ENCODE measurements around the gene SHANK3. TPM values are rescaled to one million over a fixed set of nuclear protein-coding genes. Genes with fewer than 3 reads are reported as not detected.
A peak's percentile ranks its signal among the peaks of the same experiment; 100 is the strongest.

SHANK3 gene
- total RNA-seq, 1 experiment from 2014 or later = 5.0 TPM

DNA sequence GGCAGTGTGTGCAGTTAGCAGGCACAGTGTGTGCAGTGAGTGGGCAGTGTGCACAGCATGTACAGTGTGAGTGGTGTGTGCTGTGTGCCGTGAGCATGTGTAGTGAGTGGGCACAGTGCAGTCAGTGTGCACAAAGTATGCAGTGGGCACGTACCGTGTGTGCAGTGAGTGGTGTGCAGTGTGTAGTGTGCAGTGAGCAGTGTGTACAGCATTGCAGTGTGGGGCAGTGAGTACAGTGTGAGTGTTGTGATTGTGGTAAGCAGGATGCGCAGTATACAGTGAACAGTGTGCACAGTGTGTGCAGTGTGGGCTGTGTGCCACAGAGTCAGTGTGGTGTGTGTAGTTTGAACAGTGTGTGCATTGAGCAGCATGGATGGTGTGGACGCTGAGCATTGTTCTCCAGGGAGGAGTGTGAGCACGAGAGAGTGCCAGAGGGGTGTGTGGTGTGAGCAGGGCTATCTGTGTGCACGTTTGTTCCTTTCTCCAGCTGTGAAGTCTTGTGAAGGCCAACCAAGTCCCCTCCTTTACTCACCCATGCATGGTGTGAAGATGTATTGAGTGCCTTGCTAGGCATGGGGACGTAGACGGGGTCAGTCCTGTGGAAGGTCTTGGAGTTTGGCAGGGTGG is 3.0 kb downstream of the SHANK3 start:
- in situ Hi-C loops (cut with HindIII; ENCODE audit: low sequenced_read_pairs) = no loop called here

DNA sequence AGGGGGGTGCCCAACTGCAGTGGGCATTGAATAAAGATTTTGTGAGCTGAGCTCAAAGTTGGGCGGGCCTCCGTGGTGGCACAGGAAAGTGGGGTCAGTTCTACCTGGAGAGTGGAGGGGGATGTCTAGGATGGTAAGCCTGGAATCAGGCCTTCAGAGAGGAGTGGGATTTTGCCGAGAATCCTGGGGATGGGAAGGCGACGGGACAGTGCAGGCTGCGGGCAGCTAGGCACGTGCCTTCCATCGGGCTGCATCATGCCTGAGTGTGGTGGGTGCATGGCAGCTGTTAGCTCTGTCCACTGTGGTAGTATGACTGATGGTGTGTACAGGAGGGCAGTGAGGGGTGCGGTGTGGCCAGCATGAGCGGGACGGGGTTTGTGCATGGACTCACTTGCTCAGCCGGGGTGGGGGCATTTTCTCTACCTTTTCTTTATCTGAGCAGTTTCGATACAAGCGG is 3.6 kb downstream of the SHANK3 start:
- DNase-seq (ENCODE audit: low spot score) = no peak
- in situ Hi-C loops (cut with HindIII; ENCODE audit: low sequenced_read_pairs) = no loop called here

More for the DNA sequence above, 3.0 kb downstream of the SHANK3 start:
- DNase-seq (ENCODE audit: low spot score) = no peak

DNA sequence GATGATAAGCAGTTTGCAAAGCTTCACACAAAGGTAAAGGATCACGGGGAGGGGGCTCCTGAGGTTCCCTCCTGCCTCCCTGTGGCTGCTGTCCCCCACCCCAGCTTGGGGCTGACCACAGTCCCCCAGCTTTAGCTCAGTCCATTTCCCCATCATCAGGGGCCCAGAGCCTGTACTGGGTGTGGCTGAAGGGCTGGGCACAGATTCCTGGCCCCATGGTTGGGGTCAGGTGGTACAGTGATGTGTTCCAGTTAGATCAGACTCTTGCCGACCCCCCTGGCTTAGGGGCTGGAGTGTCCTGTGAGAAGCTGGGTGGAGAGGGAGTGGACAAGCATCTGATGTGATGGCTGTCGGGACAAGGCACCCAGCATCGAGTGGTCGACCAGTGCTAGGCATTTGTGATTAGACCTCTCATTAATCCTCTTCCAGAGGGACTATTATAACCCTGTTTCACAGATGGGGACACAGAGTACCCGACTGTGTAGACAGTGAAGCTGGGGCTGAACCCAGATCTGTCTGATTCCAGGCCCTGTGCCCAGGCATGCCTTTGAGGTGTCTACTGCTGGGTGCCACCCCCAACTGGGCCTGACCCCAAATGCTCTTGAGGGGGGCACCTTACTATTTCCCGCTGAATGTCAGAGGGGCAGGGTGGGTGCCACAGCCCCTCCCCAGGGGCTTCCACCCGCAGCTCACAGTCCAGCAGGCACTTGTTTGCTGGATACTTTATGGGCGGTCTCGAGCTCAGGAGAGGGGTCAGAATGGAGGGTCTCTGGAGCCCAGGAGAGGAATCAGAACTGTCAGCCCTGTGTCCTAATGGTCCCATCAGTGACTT is 4.3 kb downstream of the SHANK3 start:
- in situ Hi-C loops (cut with HindIII; ENCODE audit: low sequenced_read_pairs) = no loop called here
- DNase-seq (ENCODE audit: low spot score) = no peak

DNA sequence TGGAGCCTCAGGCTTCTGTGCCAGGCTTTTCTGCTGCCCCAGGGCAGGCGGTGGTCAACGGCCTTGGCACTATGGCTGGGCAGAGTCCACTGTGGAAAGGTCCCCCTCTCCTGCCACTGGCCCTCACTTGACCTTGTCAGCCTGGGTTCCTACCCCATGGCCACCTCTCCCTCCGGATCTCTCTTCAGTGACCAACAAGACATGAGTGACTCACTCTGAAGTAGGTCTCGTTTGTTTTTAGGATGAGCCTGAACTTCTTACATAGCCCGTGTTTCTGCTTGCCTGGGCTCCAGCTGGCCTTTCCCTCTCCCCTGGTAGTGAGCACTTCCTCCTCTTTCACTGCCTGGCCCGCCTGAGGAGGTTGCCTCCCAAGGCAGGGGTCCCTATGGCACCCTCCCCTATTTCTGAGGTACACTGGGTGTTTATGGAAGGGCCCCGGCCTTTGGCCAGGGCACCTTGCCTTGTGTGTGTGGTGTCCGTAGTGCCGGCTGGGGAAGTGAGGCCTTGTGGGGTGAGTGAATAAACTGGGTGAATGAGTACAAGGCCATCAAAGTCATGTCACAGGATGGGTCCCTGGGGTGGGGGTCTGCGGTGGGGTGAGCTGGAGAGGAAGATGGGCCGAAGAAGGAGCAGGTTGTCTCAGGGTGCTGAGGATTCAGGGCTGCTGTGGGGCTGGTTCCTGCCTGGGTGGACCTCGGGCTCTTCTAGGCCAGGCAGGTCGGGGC is 5.0 kb downstream of the SHANK3 start:
- in situ Hi-C loops (cut with HindIII; ENCODE audit: low sequenced_read_pairs) = no loop called here
- no peak for DNase-seq (ENCODE audit: low spot score)

DNA sequence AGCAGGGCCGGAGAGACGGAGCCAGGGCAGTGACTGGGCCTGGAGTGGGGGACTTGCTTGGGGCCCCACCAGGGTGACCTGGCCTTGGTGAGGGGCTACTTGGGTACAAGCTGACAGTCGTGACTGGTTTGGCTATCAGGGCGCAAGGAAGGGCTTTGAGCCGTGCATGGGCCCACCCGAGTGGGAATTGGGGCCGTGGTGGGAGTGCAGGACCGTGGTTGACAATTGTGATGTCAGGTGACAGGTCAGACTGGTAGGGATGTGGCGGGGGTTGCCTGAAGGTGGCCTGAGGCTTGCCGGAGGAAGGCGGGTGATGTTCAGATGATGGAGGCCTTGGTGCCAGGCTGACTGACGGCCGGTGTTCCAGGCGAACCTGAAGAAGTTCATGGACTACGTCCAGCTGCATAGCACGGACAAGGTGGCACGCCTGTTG is 5.6 kb downstream of the SHANK3 start:
- in situ Hi-C loops (cut with HindIII; ENCODE audit: low sequenced_read_pairs) = no loop called here
- no peak for DNase-seq (ENCODE audit: low spot score)

DNA sequence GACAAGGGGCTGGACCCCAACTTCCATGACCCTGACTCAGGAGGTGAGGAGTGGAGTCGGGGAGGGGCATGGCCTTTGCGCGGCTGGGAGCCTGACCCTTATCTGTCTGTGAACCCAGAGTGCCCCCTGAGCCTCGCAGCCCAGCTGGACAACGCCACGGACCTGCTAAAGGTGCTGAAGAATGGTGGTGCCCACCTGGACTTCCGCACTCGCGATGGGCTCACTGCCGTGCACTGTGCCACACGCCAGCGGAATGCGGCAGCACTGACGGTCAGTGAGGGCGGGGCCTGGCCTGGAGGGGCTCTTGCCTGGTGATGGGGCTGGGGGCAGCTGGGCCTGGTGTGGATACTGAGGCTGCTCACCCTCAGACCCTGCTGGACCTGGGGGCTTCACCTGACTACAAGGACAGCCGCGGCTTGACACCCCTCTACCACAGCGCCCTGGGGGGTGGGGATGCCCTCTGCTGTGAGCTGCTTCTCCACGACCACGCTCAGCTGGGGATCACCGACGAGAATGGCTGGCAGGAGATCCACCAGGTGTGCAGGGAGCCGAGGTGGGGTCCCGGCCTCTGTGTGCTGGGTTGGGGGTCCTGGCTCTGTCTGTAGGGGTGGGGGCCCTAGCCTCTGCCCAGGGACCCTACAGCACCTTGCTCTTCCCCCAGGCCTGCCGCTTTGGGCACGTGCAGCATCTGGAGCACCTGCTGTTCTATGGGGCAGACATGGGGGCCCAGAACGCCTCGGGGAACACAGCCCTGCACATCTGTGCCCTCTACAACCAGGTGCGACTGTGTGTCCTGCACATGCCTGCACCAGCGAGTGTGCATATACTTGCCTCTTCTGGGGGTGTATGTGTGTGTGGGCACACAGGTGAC is 6.3 kb downstream of the SHANK3 start:
- in situ Hi-C loops (cut with HindIII; ENCODE audit: low sequenced_read_pairs) = no loop called here
- no peak for DNase-seq (ENCODE audit: low spot score)

DNA sequence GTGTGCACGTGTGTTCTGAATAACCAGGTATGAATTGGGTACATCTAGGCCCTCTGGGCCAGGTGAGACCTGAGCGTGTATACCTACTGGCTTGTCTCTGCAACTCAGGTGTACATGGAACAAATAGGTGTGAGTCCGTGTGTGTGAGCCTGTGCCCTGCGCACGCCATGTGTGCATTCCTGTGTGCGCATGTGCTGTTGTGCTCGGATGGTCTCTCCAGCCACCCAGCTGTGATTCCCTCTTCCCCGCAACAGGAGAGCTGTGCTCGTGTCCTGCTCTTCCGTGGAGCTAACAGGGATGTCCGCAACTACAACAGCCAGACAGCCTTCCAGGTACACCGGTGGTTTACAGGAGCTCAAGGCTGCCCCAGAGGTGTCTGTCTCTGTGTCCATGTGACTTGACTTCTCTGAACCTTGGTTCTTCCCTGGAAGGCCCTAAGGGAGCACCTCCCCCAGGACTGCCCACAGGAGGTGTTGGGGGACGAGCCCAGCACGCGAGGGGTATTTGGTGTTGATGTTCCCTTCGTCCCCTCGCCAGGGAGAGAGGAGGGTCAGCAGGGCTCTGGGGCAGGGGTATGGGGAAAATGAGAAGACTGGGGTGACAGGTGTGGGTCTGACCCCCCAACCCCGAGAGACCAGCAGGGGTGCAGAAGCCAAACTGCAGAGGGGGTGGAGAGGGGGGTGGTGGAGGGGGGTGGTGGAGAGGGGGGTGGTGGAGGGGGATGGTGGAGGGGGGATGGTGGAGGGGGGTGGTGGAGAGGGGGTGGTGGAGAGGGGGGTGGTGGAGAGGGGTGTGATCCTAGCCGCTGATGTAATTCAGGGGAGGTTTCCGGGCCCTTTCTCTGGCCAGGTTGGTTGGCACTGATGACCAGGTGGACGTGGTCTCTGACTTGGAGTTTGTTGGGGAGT is 10.7 kb downstream of the SHANK3 start:
- DNase-seq (ENCODE audit: low spot score) = no peak
- in situ Hi-C loops (cut with HindIII; ENCODE audit: low sequenced_read_pairs) = no loop called here

DNA sequence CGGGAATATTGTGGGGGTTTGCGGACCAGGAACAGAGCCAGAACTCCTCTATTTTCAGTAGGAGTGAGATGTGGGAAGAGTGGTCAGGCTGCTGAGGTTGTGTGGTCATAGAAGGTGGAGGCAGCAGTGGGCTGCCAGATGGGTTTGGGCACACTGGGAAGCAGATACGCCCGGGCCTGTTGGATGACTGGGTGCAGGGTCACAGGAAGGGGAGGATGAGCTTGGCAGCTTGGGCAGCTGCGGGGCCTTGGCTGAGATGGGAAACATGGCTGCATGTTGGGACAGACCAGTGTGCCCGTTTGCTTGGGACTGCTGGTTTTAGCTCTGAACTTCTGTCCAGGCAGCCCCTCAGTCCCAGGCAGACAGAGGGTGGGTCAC is 11.4 kb downstream of the SHANK3 start:
- no peak for DNase-seq (ENCODE audit: low spot score)
- in situ Hi-C loops (cut with HindIII; ENCODE audit: low sequenced_read_pairs) = no loop called here

DNA sequence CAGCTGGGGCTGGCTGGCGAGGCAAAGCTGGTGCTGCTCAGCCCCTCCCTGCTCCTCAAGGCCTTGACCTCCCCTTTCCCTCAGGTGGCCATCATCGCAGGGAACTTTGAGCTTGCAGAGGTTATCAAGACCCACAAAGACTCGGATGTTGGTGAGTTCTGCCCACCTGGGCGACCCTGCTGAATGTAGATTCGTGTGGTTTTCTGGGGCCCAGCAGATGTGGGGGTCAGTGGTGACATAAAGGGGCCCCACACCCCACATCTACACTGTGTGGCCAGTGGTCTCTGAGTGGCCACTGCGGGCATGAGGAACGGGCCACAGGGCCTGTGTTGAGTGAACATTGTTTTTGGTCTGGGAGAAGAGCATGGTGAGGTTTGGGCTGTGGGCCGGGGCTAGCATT is 11.9 kb downstream of the SHANK3 start:
- DNase-seq (ENCODE audit: low spot score) = no peak
- in situ Hi-C loops (cut with HindIII; ENCODE audit: low sequenced_read_pairs) = no loop called here

DNA sequence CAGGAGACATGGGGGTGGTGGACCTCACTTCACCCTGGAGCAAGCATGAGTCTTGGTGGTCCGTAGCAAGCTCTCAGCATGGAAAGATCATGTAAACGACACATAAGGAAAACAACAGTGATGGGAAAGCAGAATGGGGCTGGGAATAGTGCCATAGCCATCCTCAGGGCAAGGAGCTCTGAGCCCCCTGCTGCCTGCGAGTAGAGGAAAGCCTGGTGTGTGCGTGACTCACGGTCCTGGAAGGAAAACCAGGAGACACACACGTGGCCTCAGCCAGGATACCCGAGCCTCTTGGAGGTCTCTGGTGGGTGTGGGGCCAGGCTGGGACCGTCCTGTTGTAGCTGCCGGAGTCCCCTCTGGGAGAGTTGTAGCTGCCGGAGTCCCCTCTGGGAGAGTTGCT is 12.4 kb downstream of the SHANK3 start:
- in situ Hi-C loops (cut with HindIII; ENCODE audit: low sequenced_read_pairs) = no loop called here
- no peak for DNase-seq (ENCODE audit: low spot score)

DNA sequence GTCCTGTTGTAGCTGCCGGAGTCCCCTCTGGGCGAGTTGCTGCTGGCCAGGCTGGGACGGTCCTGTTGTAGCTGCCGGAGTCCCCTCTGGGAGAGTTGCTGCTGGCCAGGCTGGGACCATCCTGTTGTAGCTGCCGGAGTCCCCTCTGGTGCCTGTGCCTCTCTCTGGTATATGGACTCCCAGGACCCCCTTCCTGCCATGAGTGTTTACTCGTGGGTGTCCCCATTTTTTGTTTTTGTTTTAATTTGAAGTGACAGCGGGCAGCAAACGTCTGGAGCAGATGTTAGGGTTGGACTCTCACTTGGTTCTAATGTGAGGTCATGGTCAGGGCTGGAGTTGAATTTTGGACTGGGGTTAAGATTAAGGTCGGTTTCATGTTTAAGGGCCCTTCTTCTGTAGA is 14.2 kb downstream of the SHANK3 start:
- in situ Hi-C loops (cut with HindIII; ENCODE audit: low sequenced_read_pairs) = no loop called here
- no peak for DNase-seq (ENCODE audit: low spot score)

DNA sequence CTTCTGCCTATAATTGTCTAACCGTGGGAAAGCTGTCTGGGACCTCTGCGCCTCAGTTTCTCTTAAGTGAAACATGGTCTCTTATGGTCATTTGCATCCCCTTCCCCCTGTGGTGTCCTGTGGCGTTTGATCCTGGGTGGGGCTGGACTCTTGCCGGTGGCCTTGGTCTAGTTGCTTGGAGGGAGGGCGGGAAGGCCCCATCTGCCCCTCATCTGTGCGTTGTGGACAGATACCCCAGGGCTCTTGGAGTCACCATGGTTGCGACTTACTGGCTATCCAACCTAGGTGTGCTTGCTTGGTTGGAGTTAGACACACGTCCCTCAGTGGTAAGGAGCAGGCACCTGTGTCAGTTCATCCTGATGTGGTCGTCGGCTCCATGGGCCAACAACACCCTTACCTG is 15.2 kb downstream of the SHANK3 start:
- in situ Hi-C loops (cut with HindIII; ENCODE audit: low sequenced_read_pairs) = no loop called here
- DNase-seq (ENCODE audit: low spot score) = no peak

DNA sequence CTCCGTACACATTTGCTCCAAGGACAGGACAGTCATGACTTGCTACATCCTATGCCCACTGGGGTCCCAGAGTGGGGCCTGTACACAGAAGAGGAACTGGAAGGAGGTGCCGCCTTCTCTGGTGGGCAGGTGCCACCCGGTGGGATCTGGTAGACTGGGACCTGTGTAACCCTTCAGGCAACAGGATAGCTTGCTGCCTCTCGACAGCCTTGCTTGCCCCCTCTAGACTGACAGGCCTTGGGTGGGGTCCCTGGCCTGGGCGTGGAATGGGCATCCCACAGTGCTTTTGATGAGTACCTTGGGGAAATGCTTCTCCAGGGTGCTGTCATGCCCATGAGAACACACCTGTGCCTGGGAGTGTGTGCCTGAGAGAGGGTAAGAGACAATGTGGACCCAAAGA is 15.8 kb downstream of the SHANK3 start:
- in situ Hi-C loops (cut with HindIII; ENCODE audit: low sequenced_read_pairs) = no loop called here
- DNase-seq (ENCODE audit: low spot score) = no peak

DNA sequence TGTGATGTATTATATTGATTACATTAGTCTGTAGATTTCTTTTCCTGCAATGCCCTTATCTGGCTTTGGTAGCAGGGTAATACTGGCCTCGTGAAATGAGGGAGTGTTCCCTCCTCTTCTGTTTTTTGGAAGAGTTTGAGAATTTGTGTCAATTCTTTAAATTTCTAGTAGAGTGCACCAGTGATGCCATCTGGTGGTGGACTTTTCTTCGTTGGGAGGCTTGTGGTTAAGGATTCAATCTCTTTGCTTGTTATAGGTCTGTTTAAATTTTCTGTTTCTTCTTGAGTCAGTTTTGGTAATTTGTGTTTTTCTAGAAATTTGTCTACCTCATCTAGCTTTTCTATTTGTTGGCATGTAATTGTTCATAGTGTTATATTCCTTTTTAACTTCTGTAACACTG is 18.9 kb downstream of the SHANK3 start:
- in situ Hi-C loops (cut with HindIII; ENCODE audit: low sequenced_read_pairs) = no loop called here
- peak; percentile 70 for DNase-seq (ENCODE audit: low spot score)

DNA sequence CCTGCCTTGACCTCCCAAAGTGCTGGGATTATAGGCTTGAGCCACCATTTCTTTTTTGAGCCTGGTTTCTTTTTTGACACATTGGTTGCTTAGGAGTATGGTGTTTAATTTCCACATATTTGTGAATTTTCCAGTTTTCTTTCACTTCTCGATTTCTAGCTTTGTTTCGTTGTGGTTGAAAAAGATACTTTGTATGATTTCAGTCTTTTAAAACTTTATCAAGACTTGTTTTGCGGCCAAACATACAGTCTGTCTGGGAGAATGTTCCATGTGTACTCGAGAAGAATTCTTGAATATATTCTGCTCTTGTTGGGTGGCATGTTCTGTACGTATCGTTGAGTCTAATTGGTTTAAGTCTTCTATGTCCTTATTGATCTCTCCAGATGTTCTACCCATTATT is 20.8 kb downstream of the SHANK3 start:
- no peak for DNase-seq (ENCODE audit: low spot score)
- in situ Hi-C loops (cut with HindIII; ENCODE audit: low sequenced_read_pairs) = no loop called here

DNA sequence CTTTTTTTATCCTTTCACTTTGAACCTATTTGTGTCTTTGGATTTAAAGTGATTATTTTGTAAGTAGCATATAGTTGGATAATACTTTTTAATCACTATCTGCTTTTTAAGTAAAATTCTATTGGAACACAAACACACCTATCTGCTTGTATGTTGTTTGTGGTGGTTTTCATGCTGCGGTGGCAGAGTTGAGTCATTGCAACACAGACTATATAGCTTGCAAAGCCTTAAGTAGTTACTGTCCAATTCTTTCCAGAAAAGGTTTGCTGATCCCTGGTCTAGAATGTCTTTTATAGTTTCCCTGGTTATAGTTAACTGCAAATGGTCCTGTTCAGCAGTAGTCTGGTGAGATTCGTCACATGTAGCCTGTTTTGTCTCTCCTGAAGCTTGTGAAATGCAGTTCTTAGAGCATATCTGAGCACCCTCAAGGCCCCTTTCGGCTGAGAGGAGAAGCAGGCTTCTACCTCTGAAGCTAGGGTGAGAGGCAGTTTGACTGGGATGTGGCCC is 21.5 kb downstream of the SHANK3 start:
- DNase-seq (ENCODE audit: low spot score) = no peak
- in situ Hi-C loops (cut with HindIII; ENCODE audit: low sequenced_read_pairs) = no loop called here

DNA sequence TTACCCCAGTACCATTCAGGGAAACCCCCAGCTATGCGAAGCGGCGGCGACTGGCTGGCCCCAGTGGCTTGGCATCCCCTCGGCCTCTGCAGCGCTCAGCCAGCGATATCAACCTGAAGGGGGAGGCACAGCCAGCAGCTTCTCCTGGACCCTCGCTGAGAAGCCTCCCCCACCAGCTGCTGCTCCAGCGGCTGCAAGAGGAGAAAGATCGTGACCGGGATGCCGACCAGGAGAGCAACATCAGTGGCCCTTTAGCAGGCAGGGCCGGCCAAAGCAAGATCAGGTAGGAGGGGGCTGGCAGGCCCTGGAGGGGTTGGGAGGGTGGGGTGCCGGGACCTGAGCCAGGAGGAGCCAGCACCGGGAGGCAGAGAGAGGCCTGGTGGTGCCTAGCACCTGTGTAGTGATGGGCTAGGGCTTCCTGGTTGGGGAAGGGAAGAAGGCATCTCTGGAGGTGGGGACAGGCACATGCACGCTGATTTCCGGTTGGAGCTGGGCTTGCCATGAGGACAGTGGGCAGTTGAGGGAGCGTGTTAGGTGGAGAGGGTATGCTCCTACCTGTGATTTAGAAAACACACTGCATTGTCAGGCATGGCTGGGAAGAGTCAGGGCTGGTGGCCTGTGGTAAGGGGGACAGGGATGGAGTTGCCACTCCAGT is 22.3 kb downstream of the SHANK3 start:
- in situ Hi-C loops (cut with HindIII; ENCODE audit: low sequenced_read_pairs) = no loop called here
- DNase-seq (ENCODE audit: low spot score) = no peak

Measured in G401 (cell line).